GOT3 (cell line): ENCODE data around the gene SNRK.

ENCODE experiments used
- DNase-seq: peaks from one replicate; lab custom pipeline; 2025; ENCODE audit warnings: mixed read lengths; lab: John Stamatoyannopoulos, UW

SNRK gene

DNA sequence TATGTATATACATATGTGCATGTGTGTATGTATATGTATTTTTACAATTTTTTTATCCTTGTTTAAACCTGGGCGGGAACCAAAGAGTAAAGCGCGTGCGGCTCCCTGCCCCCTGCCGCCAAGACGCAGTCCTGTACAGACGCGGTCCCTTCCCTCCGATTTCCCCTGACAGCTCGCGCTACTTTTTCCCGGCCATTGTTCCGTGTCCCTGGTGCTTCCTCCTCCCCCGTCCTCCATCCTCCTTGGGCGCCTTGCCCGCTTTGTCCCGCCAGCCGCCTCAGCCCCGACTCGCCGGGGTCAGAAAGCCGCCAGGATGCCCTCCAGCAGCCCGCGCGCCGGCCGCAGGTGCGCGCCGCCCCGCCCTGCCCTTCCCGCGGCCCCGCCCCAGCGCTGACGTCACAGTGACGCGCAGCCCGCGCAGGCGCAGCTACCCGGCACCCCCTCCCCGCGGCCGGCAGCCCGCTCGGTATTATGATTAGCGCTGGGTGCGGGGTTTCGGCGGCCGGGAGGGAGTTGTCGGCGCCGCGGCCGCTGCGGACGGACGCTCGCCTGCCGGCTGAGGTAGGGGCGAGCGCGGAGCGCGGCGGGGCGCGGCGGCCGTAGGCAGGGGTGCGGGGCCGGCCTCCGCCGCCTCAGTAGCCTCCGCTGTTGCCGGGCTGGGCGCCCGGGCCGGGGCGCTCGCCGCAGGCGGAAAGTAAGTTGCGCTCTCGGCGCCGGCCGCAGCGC lies at the start of gene SNRK:
SNRK (plus strand) TSS at position 426 of the 726 bp plus-strand sequence. CDS start 16,664 bp downstream, outside the sequence.
- DNase-seq = peak; percentile 49

- DNase-seq = no peak
Measured at GRCh38 chr3:43238801-43239200, 47.5 kb upstream of the SNRK start.

DNA sequence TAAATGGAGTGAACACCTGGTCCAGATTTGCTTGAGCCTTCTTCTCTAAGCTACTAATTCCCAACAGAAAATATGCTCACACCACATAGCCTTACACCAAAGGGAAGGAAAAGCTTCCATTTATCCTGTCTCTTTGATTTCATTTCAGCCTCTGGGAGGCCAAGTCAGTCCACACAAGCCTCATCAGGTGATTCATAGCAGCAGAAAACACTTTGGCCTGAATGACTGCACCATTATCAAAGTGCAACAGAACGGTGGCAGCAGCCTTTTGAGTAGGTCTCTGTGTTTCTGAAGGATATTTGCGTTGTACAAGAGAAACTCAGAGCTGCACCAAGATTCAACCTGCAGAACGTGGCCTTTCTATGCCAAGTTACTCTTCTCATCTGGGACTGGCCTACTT lies 46.6 kb upstream of the SNRK start:
- no peak for DNase-seq

- no peak for DNase-seq
Measured at GRCh38 chr3:43243590-43244587, 42.5 kb upstream of the SNRK start.

GRCh38 chr3:43244694-43245093 lies 41.6 kb upstream of the SNRK start:
- DNase-seq = no peak

- DNase-seq = no peak
Measured at GRCh38 chr3:43246976-43247375, 39.4 kb upstream of the SNRK start.

- DNase-seq = no peak
Measured at GRCh38 chr3:43247561-43248184, 38.7 kb upstream of the SNRK start.

DNA sequence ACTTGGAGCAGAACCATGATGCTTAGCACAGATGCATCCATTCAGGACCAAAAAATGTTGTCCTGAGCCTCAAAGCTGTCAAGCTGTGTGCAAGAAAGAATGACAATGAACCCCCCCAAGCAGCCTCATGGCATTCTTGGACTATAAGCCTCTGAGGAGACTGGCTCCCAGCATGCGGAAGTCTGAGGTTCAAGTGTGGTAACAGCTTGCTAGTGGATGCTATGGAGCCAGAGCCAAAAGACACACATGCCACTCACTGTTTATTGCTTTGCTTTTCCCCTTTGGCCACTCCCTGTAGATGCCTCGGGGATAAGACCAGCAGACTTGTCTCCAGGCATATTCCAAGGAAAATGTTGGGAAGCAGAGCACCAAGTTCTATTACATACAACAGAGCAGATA lies 38.2 kb upstream of the SNRK start:
- DNase-seq = no peak

GRCh38 chr3:43248973-43249372 lies 37.4 kb upstream of the SNRK start:
- DNase-seq = no peak

- DNase-seq = no peak
Measured at GRCh38 chr3:43249405-43249804, 36.9 kb upstream of the SNRK start.

DNA sequence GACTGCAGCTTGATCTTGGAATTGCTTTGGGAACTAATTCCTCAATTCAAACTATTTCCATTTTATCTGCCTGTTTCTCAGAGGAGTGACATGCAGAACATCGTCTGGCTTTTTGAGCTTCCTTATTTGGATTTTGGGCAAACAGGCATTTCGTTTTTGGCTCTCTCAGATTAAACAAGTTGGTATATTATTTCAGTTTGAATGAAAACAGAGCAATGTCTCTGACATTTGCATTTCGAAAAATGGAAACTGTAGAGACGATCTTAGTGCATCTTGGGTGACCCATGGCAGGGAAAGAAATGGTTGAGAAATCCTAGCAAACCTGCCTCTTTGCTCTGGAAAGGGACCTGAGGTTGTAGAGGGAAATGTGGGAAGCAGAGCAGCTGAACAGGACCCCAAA lies 33.0 kb upstream of the SNRK start:
- no peak for DNase-seq

DNA sequence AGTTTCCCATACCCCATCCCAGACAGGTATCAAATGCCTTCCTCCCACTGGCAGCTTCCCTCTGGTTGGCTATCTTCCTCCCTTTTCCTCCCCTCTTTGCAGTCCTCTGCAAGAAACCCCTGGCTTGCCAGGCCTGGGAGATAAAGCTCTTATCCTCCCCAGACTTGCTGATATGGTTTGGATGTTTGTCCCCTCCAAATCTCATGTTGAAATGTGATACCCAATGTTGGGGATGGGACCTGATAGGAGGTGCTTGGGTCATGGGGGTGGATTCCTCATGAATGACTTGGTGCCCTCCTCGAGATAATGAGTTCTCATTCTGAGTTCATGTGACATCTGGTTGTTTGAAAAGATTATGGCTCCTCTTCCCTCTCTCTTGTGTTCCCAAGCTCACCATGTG lies 32.2 kb upstream of the SNRK start:
- no peak for DNase-seq

DNA sequence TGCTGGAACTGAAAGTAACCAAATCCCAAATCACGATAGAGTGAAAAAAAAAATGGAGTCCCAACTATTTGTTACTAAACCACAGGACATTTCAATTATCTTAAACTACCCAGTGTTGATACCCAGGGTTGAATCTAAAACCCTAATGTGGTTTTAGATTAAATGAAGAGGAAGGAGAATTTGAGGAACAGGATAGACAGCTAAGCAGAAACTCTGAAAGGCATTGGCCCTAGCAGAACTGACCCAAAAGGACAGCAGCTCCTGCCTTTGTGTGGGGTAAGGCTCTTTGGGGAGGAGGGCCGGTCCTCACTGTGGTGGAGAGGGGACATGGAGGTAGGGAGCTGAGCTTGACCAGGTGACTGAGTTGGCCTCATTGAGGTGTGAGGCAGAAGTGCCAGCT lies 30.7 kb upstream of the SNRK start:
- no peak for DNase-seq

DNA sequence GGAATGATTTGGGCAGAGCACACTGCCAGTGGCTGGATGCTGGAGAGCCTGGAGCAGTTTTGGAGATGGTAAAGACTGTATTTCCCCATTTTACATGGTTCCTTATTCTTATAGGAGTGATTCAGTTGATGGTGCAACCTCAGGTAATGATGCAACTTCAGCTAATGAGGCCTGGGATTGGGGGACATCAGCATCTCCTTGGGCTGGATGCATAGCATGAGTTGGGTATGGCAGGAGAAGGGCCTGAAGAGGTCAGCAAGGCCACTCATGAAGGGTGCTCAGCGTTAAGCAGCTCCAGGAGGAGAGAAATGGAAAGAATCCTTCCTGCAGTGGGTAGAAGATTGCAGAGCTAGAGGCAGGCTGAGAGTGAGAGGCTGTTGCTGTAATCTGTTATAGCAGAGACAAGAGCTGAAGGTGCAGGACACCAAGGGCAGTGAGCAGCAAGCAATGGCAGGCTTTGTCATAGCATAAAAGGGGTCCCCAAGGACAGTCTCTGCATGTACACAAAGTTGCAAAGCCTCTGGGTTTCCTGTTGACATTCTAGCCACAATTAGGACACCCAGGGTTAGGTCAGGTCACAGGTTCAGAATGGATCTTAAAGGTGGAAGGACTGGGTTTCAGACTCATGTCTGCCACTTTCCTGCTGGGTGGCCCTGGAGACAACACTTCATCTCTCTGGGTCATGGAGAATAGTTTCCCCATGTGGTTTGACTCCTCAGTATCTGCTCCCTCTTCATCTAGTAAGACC lies 29.5 kb upstream of the SNRK start:
- DNase-seq = no peak

GRCh38 chr3:43257850-43258249 lies 28.5 kb upstream of the SNRK start:
- DNase-seq = no peak

DNA sequence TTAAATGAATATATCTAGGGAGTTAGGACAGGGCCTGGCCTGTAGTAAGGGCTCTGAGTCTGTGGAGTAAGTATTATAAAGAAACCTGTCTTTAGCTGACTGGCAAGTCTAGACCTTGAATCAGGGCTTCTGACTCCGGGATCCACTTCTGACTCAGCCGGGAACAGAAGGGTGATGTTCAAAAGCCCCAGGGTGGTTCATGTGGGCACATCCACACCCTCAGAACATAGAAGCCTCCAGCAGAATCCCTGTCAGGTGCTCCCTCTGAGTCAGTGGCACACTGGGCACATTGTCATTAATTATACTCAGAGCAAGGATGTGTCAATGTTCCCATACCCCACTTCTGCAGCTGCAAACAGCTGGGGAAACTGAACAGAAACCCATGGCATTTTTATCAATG lies 26.7 kb upstream of the SNRK start:
- no peak for DNase-seq

- DNase-seq = no peak
Measured at GRCh38 chr3:43260412-43260811, 25.9 kb upstream of the SNRK start.

DNA sequence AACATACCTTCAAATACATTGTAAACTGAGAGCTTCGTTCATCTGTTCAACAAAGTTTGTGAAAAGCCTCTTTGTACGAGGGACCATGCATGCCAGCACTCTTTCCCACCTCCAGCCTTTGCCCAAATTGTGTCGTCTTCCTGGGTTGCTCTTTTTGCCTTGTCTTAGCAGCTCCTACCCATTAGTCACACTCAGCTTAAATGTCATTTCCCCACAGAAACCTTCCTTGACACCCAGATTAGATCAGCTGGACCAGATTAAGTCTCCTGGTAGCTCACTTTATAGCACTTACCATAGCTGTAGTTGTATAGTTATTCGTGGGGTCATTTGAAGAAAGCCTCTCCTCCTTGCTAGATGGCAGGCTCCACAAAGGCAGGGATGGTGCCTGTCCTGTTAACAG lies 24.1 kb upstream of the SNRK start:
- no peak for DNase-seq

DNA sequence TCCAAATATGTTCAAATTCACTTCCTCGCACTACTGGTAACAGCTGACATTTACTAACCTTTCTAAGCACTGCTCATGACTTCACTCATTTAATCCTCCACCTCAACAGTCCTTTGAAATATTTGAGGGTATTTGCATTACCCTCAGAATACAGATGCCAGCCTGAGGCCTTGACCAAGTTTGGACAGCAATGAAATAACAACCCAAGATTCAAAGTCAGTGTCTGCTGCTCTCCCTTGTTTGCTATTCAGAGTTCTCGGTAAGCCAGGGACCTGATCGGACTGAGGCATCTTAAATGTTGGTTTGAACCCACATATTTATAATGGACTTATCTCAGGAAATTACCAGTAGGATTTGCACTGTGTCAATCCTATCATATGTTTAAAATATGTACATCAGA lies 19.9 kb upstream of the SNRK start:
- no peak for DNase-seq

- DNase-seq = no peak
Measured at GRCh38 chr3:43266995-43267394, 19.3 kb upstream of the SNRK start.

DNA sequence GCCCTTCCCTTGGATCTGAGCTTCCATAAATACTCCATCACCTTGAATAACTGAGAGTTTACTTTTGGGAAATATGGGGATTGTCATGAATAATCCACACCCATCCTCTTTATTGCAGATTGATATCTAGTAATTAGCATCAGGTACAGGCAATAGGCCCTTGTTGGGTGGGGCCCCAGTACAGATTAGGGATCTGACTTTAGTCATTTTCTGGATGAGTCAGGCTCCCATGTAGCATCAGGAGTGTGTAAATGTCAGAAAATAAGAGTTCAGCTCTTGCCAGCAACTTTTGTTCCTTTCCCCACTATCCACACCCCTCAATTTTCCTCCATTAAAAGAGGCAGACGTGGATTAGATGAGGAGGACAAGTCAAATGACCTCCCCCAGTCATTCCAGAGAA lies 17.7 kb upstream of the SNRK start:
- no peak for DNase-seq

DNA sequence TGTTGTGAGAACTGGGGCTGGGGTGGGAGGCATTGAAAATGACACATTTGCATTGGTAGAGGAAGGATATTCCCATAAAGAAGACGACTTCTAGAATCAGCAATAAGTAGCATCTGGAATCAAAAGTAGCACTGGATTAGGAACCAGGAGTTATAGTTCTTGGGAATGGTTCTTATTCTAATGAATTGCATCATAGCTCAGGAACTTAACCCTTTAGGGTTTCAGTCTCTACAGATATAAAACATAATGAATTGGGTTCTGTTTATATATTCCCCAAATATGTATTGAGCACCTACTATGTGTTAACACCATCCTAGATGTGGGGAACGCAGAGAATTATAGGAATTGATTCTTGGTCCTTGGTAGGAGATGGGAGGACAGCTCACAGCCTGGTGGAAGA lies 16.3 kb upstream of the SNRK start:
- DNase-seq = no peak
